Tibial nerve (tissue), 4 donors: ENCODE measurements around the gene LIN54.

Experiments used
- CTCF ChIP-seq, 5 experiments: fragments of 200-600 bp in 3 of 5; fragments of 450-650 bp in 2 of 5; sonication (generic) in 3 of 5; IDR thresholded peaks; one replicate each; pipeline ENCODE4 v1.5.1; 2016 to 2019; ENCODE audit warnings: antibody characterized with exemption in 5 of 5, mild to moderate bottlenecking in 3 of 5, moderate library complexity in 2 of 5
- EP300 ChIP-seq, 2 donors: sonication (generic); formaldehyde crosslinking; IDR thresholded peaks; one replicate each; pipeline ENCODE4 v1.6.1; 2017; ENCODE audit warnings: antibody characterized with exemption in 2 of 2, mild to moderate bottlenecking in 1 of 2
- POLR2A ChIP-seq, 2 donors: fragments of 450-650 bp; IDR thresholded peaks; one replicate each; pipeline ENCODE4 v1.6.1; 2017; ENCODE audit warnings: antibody characterized with exemption in 2 of 2, mild to moderate bottlenecking in 2 of 2, moderate library complexity in 2 of 2

GRCh38 chr4:82896755-82897154, 113.9 kb downstream of the LIN54 start:
- TF ChIP-seq CTCF (IDR thresholded peaks at IDR 0.05) (no peak), POLR2A (IDR thresholded peaks at IDR 0.05) (no peak), EP300 (IDR thresholded peaks at IDR 0.05) (no peak)
